Measurements from ENCODE around the gene SIX3.

Gene SIX3

GRCh38 chr2:44975571-44976450, 34.3 kb downstream of the SIX3 start:
- H3K27ac ChIP-seq, result no peak overlapping the region
- no peak overlapping the region for H3K4me3 ChIP-seq

- Histone ChIP-seq H3K27ac (no peak overlapping the region), H3K4me3 (no peak overlapping the region)
These were observed 38.1 kb downstream of the SIX3 start for GRCh38 chr2:44979581-44979980.

DNA sequence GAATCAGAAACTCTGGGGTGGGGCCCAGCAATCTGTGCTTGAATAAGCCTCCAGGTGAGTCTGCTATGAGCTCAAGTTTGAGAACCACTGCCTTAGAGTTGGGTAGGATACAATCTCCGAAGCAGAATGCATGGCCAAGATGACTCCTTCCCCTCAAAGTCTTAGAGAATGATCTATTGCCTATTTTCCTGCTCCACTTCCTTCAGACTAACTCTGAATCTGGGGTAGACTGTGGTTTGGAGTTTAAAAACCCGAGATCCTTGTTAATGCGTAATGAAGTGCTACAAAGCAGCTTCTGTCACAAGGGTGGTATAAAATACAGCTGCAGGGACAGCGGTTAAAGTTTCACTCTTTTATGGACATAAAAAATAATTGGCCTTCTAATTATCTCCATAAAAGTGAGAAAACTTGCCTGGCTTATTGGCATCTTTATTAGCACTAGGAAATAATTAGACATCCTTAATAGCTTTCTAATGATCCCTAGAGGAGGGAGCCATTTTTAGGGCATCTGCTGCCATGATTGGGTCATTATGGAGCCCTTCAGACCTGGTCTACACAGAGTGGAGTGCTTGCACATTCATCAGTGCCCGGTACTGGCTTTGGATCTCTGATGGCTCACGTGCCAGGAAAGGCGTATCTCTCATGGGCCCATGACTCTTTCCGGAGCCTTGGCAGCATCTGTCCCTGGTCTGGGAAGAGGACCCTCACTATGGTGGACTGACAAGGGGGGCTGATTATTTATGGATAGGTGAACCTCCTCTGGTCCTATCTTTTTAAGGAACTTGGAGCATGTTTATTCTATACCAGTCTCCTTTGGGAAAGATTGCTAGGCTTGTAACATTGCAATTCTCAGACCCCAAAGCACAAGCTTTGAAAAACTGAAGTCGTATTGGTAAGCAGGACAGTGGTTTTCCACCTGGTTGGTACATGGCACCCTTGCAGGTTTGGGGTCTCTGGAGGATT, 39.5 kb downstream of the SIX3 start:
- H3K4me3 ChIP-seq, result no peak overlapping the region
- H3K27ac ChIP-seq, result no peak overlapping the region

GRCh38 chr2:44981714-44982108, 40.2 kb downstream of the SIX3 start:
- Histone ChIP-seq H3K4me3 (no peak overlapping the region), H3K27ac (no peak overlapping the region)

GRCh38 chr2:44983836-44984604, 42.5 kb downstream of the SIX3 start:
- H3K4me3 ChIP-seq, result no peak overlapping the region
- H3K27ac ChIP-seq, result no peak overlapping the region

DNA sequence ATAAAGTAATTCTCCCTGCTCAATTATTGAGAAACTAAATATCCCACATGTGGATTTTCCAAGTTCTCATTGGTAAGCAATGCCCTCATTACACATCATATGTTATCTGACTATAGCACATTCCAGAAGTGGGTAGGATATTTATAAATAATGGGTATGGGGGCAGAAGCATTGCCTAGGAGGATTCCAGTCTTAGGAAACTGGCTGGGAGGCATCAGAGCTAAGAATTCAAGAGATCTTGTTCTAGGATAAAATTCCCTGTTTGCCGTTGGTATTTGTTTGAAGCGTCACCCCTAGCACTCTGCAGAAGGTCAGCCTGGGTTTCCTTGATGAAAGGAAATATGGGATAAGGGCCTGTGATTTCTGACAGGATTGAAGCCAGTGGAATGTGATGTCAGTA, 47.7 kb downstream of the SIX3 start:
- no peak overlapping the region for H3K27ac ChIP-seq
- H3K4me3 ChIP-seq, result no peak overlapping the region

DNA sequence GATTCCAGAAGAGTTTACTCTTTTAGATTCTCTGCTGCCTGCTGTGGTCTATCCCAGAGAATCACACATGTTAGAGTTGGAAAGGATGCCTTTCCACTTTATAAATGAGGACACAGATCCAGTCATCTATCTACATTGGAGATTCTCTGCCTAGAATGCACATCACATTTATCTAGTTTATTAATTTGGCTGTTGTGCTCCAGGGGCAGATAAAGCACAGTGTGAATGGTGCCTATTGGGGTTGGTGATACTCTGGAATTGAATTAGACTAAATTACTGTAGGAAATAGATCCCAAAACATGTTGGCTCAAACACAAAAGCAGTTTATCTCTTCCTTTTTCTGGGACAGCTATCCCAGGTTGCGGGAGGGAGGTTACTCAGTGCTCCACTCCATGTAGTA, 52.9 kb downstream of the SIX3 start:
- no peak overlapping the region for H3K4me3 ChIP-seq

More for the DNA sequence above, 52.9 kb downstream of the SIX3 start:
- H3K27ac ChIP-seq, result no peak overlapping the region
